AG04449 (cell line): Measurements from ENCODE around the gene MVB12A.

ENCODE experiments used
- CTCF ChIA-PET: fragments of 350-600 bp; formaldehyde crosslinking; extraction: SDS; loops from one replicate; lab custom pipeline; 2021; ENCODE audit warnings: antibody characterized with exemption; lab: Yijun Ruan, JAX
- POLR2A ChIA-PET: fragments of 400-600, 350-600 bp; formaldehyde crosslinking; extraction: SDS; loops from one replicate; lab custom pipeline; 2020; ENCODE audit warnings: antibody characterized with exemption, inconsistent platforms; lab: Yijun Ruan, JAX
- DNase-seq: peaks from one replicate; pipeline ENCODE4 v3.0.0-alpha.2; 2010; ENCODE audit warnings: low read depth, low spot score
- H3K4me3 ChIP-seq: 2 replicates; pipeline ENCODE4 v1.5.1; 2011; ENCODE audit warnings: low read depth, mild to moderate bottlenecking, control low read depth, low read length
- TF ChIP-seq, protein P1 (sequence below): IDR thresholded peaks from one replicate; pipeline ENCODE4 v1.5.1; 2011; ENCODE audit warnings: mild to moderate bottlenecking, moderate library complexity, low read length, control low read depth, inconsistent platforms; ENCODE audit not compliant: insufficient read depth; ENCODE audit errors: missing control alignments

Gene MVB12A

DNA sequence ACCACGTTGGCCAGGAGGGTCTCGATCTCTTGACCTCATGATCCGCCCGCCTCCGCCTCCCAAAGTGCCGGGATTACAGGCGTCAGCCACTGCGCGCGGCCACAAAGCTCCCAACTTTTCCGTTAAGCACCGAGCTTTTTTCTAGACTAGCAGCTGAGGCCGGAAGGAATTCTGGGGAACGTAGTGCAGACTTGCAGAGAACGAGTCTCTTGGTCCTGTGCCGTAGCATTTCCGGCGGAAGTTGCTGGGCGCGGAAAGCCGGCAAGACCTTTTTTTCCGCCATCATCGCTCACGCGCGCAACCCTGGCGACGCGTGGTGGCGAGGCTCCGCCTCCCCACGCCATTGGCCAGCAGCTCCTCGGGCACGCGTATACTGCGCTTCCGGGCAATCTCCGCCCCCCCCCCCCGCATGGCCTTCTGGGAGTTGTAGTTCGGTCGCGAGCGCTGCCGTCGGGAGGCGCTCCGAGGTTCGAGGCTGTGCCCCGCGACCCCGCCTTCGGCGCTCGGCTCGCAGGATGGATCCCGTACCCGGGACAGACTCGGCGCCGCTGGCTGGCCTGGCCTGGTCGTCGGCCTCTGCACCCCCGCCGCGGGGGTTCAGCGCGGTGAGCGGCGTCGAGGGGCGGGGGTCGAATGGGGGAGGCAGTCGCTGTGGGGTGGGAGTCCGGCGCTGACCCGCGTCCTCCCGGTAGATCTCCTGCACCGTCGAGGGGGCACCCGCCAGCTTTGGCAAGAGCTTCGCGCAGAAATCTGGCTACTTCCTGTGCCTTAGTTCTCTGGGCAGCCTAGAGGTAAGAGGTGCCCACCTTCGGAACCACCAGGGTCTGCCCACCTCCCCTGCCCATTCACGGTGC, at the start of gene MVB12A:
Gene MVB12A, plus strand, starts transcription at position 427 of the 854 bp plus-strand sequence. Its CDS starts 89 bp downstream, at position 516.
- H3K4me3 ChIP-seq: peak within 1 kb of the TSS; percentile 82
- ChIA-PET CTCF (interaction anchor here (0.7 to 1.7 kb wide), 9 partner anchors 9 to 113 kb away, joined by 3 to 9 read pairs (median 5); no protein-coding TSS in a partner anchor), POLR2A (interaction anchor here (0.6 to 1.3 kb wide), 7 partner anchors 14 to 440 kb away, joined by 3 to 5 read pairs (median 4); partner anchors contain the start of genes ANO8, BST2, RPL18A and SLC27A1)
- TF ChIP-seq, protein P1, sequence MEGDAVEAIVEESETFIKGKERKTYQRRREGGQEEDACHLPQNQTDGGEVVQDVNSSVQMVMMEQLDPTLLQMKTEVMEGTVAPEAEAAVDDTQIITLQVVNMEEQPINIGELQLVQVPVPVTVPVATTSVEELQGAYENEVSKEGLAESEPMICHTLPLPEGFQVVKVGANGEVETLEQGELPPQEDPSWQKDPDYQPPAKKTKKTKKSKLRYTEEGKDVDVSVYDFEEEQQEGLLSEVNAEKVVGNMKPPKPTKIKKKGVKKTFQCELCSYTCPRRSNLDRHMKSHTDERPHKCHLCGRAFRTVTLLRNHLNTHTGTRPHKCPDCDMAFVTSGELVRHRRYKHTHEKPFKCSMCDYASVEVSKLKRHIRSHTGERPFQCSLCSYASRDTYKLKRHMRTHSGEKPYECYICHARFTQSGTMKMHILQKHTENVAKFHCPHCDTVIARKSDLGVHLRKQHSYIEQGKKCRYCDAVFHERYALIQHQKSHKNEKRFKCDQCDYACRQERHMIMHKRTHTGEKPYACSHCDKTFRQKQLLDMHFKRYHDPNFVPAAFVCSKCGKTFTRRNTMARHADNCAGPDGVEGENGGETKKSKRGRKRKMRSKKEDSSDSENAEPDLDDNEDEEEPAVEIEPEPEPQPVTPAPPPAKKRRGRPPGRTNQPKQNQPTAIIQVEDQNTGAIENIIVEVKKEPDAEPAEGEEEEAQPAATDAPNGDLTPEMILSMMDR: no peak
- DNase-seq: peak; percentile 95

DNA sequence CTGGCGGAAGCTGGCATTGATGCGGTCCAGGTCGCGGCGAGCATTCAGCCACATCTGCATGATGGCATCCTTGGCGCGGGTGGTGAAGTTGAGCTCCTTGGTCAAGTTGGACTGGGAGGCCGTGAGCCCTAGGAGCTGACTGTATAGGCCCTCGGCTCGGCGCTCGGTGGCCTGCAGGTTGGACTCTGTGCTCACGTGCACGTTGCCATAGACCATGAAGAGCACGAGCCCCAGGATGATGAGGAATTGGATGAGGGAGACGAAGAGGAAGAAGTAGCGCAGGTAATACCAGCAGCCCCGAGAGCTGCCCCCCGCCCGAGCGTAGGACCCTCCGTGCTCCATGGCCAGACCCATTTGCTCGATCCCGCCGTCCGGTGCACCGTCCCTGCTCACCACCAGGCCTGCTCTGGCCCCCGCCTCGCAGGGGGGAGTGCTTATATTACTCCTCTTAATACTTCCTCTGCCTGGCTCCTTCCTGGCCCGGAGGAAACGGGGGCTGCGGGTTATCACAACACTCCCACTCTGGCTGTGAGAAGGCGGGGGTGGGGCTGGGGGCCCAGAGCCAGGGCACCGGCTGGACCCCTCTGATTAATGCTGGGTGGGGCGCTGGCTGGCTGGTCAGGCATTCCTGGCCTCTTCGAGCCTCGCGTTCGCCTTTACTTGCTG, 42.8 kb upstream of the MVB12A start, which contains the start of gene PLVAP:
Gene PLVAP, minus strand, starts transcription at position 408 of the 666 bp plus-strand sequence. Its CDS starts 54 bp downstream, at position 354.
- no peak within 1 kb of the TSS for H3K4me3 ChIP-seq
- ChIA-PET CTCF (interaction anchor here (1.4 to 11.1 kb wide), 2 partner anchors 11 to 21 kb away, joined by 3 to 95 read pairs; no protein-coding TSS in a partner anchor), POLR2A (no interaction called here)
- DNase-seq: no peak
- TF ChIP-seq, protein P1: no peak

DNA sequence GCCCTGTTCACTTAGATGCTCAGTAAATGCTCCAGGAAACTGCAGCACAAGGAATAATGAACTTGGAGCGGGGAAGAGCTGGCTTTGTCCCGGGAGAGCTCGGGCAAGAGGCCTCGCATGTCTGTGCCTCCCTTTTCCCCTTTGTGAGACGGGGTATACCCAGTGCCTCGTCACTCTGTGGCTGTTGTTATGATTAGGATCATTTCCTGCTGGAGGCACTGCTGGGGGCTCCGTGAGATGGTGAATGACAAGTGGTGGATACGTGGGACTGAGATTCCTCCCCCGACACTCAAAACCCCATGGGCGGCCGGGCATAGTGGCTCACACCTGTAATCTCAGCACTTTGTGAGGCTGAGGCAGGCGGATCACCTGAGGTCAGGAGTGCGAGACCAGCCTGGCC, 41.6 kb upstream of the MVB12A start:
- no peak for DNase-seq
- TF ChIP-seq, protein P1: no peak
- no peak overlapping the region for H3K4me3 ChIP-seq
- CTCF ChIA-PET: interaction anchor here (0.7 to 11.1 kb wide), 2 partner anchors 10 to 31 kb away, joined by 3 to 95 read pairs; no protein-coding TSS in a partner anchor
- POLR2A ChIA-PET: no interaction called here

DNA sequence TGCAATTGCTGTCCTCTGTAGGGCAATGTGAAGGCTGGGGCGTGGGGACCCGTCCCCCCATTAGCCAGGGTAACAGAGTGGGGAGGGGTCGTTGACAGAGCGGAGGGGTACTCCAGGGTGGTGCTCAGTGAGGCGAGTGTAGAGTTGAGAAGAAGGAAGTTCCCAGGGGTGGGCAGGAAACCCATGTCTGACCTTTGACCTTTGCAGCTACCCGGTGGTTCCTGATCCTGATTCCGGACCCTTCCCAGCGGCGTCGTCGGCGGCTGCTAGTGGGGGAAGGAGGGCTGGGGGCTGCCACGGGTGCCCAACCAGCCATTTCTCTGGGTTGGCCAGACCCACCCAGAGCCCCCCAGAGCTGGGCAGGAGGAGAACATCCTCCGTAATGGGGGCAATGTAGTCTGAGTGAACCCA, 40.6 kb upstream of the MVB12A start:
- ChIA-PET POLR2A (no interaction called here), CTCF (interaction anchor here (11.1 kb wide), 1 partner anchor 9 kb away, joined by 95 read pairs; no protein-coding TSS in a partner anchor)
- no peak overlapping the region for H3K4me3 ChIP-seq
- TF ChIP-seq, protein P1: no peak
- DNase-seq: no peak

DNA sequence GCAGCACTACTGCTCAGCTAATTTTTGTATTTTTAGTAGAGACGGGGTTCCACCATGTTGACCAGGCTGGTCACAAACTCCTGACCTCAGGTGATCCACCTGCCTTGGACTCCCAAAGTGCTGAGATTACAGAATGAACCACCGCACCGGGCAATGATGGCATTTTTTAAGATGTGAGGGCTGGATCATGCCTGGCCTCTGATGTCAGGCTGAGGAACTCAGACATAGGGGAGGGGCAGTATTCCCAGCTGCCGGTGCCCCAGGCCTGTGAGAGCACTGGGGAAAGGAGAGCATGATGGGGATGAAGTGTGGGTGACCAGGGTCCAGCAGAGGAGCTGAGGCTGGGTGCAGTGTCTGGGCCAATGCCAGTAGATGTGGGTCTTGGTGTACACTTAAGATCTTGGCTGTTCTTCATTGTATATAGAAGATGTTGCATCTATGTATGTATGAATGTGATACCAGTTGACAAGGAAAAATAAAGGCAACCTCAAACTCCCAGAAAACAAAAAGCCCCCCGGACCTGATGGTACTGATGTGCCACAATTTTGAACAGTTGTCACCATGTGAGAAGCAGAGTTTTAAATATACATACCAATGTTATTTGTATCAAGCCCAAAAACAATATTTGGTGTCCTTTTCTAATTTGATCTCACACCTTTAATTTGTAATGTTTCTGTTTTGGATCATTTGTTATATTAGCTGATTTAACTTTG, 39.3 kb upstream of the MVB12A start:
- no peak overlapping the region for H3K4me3 ChIP-seq
- TF ChIP-seq, protein P1: no peak
- ChIA-PET CTCF (interaction anchor here (1.4 to 11.1 kb wide), 3 partner anchors 7 to 475 kb away, joined by 4 to 95 read pairs (median 4); no protein-coding TSS in a partner anchor), POLR2A (no interaction called here)
- DNase-seq: no peak
